SK-N-SH (cell line): ENCODE data around the gene CHRM3. TPM values are rescaled to one million over a fixed set of nuclear protein-coding genes. Genes with fewer than 3 reads are reported as not detected.
A peak's percentile ranks its signal among the peaks of the same experiment; 100 is the strongest.

Experiments
- CTCF ChIA-PET: fragments of 300-600, 350-600 bp; formaldehyde crosslinking; extraction: SDS; loops from one replicate; lab custom pipeline; 2021; lab: Yijun Ruan, JAX
- POLR2A ChIA-PET: fragments of 350-600 bp; sonication (Branson Sonifier 250); formaldehyde crosslinking; extraction: SDS; loops from one replicate; lab custom pipeline; 2020; ENCODE audit warnings: antibody characterized with exemption, inconsistent platforms; lab: Yijun Ruan, JAX
- DNase-seq: peaks from one replicate; pipeline ENCODE4 v3.0.0; 2012
- H2AFZ ChIP-seq: fragments of 200-600 bp; sonication (generic); 2 replicates; pipeline ENCODE4 v1.8.1; 2016; ENCODE audit warnings: antibody characterized with exemption, mild to moderate bottlenecking, low read depth
- H3F3A ChIP-seq: fragments of 200-600 bp; sonication (generic); replicated peaks from 2 replicates; pipeline ENCODE3; 2016; ENCODE audit warnings: antibody characterized with exemption, mild to moderate bottlenecking; ENCODE audit not compliant: insufficient read depth
- H3K27ac ChIP-seq, 2 experiments: fragments of 200-500 bp in 1 of 2; fragments of 200-600 bp in 1 of 2; sonication (Bioruptor generic) in 1 of 2; sonication (generic), shearing (Covaris generic) in 1 of 2; 2 replicates each; pipeline versions ENCODE4 v1.5.1 to v1.6.1; 2014 to 2016; ENCODE audit warnings: low read depth in 2 of 2, inconsistent platforms in 1 of 2, low read length in 1 of 2, mild to moderate bottlenecking in 1 of 2, mixed read lengths in 1 of 2
- H3K27me3 ChIP-seq: fragments of 200-600 bp; sonication (generic), shearing (Covaris generic); 2 replicates; pipeline ENCODE4 v1.6.1; 2016; ENCODE audit warnings: mixed run types; ENCODE audit not compliant: insufficient read depth
- H3K36me3 ChIP-seq, 2 experiments: fragments of 200-500 bp in 1 of 2; fragments of 200-600 bp in 1 of 2; sonication (Bioruptor generic) in 1 of 2; sonication (generic) in 1 of 2; replicated peaks in 1 of 2; 2 replicates each; pipeline versions ENCODE3 to v1.5.1; 2014 to 2016; ENCODE audit warnings: low read length in 1 of 2, mild to moderate bottlenecking in 1 of 2; ENCODE audit not compliant: insufficient read depth in 2 of 2, control insufficient read depth in 1 of 2
- H3K4me1 ChIP-seq, 2 experiments: fragments of 200-500 bp in 1 of 2; fragments of 200-600 bp in 1 of 2; sonication (Bioruptor generic) in 1 of 2; sonication (generic), shearing (Covaris generic) in 1 of 2; 2 replicates each; pipeline versions ENCODE4 v1.5.1 to v1.6.1; 2014 to 2016; ENCODE audit warnings: low read depth in 1 of 2, low read length in 1 of 2, mixed run types in 1 of 2; ENCODE audit not compliant: insufficient read depth in 2 of 2, control insufficient read depth in 1 of 2
- H3K4me2 ChIP-seq: fragments of 200-600 bp; sonication (generic), shearing (Covaris generic); 2 replicates; pipeline ENCODE4 v1.6.1; 2017; ENCODE audit warnings: mixed run types
- H3K4me3 ChIP-seq, 2 experiments: fragments of 200-500 bp in 1 of 2; fragments of 200-600 bp in 1 of 2; sonication (Bioruptor generic) in 1 of 2; sonication (generic), shearing (Covaris generic) in 1 of 2; 2 replicates each; pipeline versions ENCODE4 v1.5.1 to v1.8.1; 2014 to 2016; ENCODE audit warnings: low read depth in 2 of 2, inconsistent platforms in 1 of 2, low read length in 1 of 2, mild to moderate bottlenecking in 1 of 2, mixed read lengths in 1 of 2, moderate library complexity in 1 of 2
- H3K79me2 ChIP-seq: fragments of 200-600 bp; sonication (generic); 2 replicates; pipeline ENCODE4 v1.8.1; 2017; ENCODE audit warnings: mild to moderate bottlenecking; ENCODE audit not compliant: insufficient read depth
- H3K9ac ChIP-seq: fragments of 200-600 bp; sonication (generic); 2 replicates; pipeline ENCODE4 v1.6.1; 2017; ENCODE audit warnings: mixed run types
- H3K9me2 ChIP-seq: fragments of 200-600 bp; sonication (generic); 2 replicates; pipeline ENCODE4 v1.6.1; 2017; ENCODE audit warnings: mixed run types
- H3K9me3 ChIP-seq: fragments of 200-600 bp; sonication (generic); 2 replicates; pipeline ENCODE4 v1.6.1; 2017; ENCODE audit warnings: mixed run types, mild to moderate bottlenecking, moderate library complexity
- H4K20me1 ChIP-seq: fragments of 200-600 bp; sonication (generic); 2 replicates; pipeline ENCODE4 v1.6.1; 2017; ENCODE audit warnings: mild to moderate bottlenecking, mixed run types; ENCODE audit not compliant: insufficient read depth
- ELF1 ChIP-seq: IDR thresholded peaks from 2 replicates; pipeline ENCODE4 v1.4.0; 2012
- EP300 ChIP-seq, 2 experiments: IDR thresholded peaks; 2 replicates each; pipeline versions ENCODE4 v1.4.0 to v1.6.1; 2012; ENCODE audit warnings: borderline replicate concordance in 1 of 2, low read depth in 1 of 2, low read length in 1 of 2
- EZH2phosphoT487 ChIP-seq: fragments of 200-600 bp; sonication (generic); IDR thresholded peaks from 2 replicates; pipeline ENCODE4 v1.6.1; 2017; ENCODE audit warnings: low read depth, mixed run types, mild to moderate bottlenecking, antibody characterized with exemption, moderate library complexity, borderline replicate concordance
- GATA2 ChIP-seq: sonication (generic); formaldehyde crosslinking; IDR thresholded peaks from 2 replicates; pipeline ENCODE4 v1.5.0; 2020; ENCODE audit warnings: mild to moderate bottlenecking, missing genetic modification reagents
- MEF2A ChIP-seq: IDR thresholded peaks from 2 replicates; pipeline ENCODE4 v1.4.0; 2012; ENCODE audit warnings: low read depth, borderline replicate concordance
- MXI1 ChIP-seq: IDR thresholded peaks from 2 replicates; pipeline ENCODE4 v1.6.1; 2012; ENCODE audit warnings: mild to moderate bottlenecking, low read depth, low read length, improper control_type of control experiment
- NFIC ChIP-seq: IDR thresholded peaks from 2 replicates; pipeline ENCODE4 v1.4.0; 2012; ENCODE audit warnings: borderline replicate concordance
- TCF12 ChIP-seq: IDR thresholded peaks from 2 replicates; pipeline ENCODE4 v1.4.0; 2012
- USF2 ChIP-seq: fragments of 150-350 bp; IDR thresholded peaks from 2 replicates; pipeline ENCODE4 v1.6.1; 2017; ENCODE audit warnings: antibody characterized with exemption, low read length, low read depth, borderline replicate concordance
- WGBS: methylation state at CpG from one replicate; pipeline ENCODE4 v1.1.6; 2017; ENCODE audit warnings: low lambda C conversion rate; 5-methylcytosine and 5-hydroxymethylcytosine counted together
- polyA plus RNA-seq, 3 experiments: library from polyadenylated mRNA; depleted of rRNA; stranded (reverse); fragments of >200 nt; gene quantifications; 2 replicates each; pipeline ENCODE4 v1.2.3, GENCODE V29; 2012

Gene CHRM3
- polyA plus RNA-seq, 1 of the 3 experiments (the other 2 are of a cell fraction): 0.07 TPM

GRCh38 chr1:239389703-239390102 is 3.3 kb downstream of the CHRM3 start:
- Histone ChIP-seq H4K20me1 (no peaks in the 10 kb centered on the region), H3K9me2 (no peaks in the 10 kb centered on the region), H3K4me2 (no peak overlapping the region), H3K4me3 (peak overlapping the region in 1 of 2 experiments; percentile 49; a peak in 2 of 4 replicates), H3K27ac (peak overlapping the region in 1 of 2 experiments; percentile 89; a peak in 2 of 4 replicates), H3K9me3 (no peaks in the 10 kb centered on the region), H3F3A (no peaks in the 10 kb centered on the region), H3K36me3 (no peaks in the 10 kb centered on the region), H3K4me1 (peaks cover 0 to 27% of the 10 kb centered on the region in 2 experiments; a peak in 2 of 4 replicates), H2AFZ (no peak overlapping the region), H3K9ac (no peak overlapping the region), H3K27me3 (peaks cover 30% of the 10 kb centered on the region), H3K79me2 (no peaks in the 10 kb centered on the region)
- DNase-seq: peak; percentile 17
- POLR2A ChIA-PET: no interaction called here
- WGBS: 13% methylated on average over 3 of the region's 3 CpGs
- TF ChIP-seq MXI1: 0 out of 2 replicates have a peak, but pooled peaks have one; percentile 17
- TF ChIP-seq NFIC: no peak
- CTCF ChIA-PET: interaction anchor here (1.2 kb wide), 1 partner anchor 437 kb away, joined by 4 read pairs; no protein-coding TSS in a partner anchor

GRCh38 chr1:239392271-239392670 is 5.9 kb downstream of the CHRM3 start:
- H3K4me1 ChIP-seq: peaks cover 0 to 27% of the 10 kb centered on the region in 2 experiments; a peak in 1 of 4 replicates
- H4K20me1 ChIP-seq: no peaks in the 10 kb centered on the region
- no peak overlapping the region for H3K4me3 ChIP-seq
- H3K9me3 ChIP-seq: no peaks in the 10 kb centered on the region
- no peak overlapping the region for H2AFZ ChIP-seq
- no peaks in the 10 kb centered on the region for H3F3A ChIP-seq
- H3K79me2 ChIP-seq: no peaks in the 10 kb centered on the region
- DNase-seq: no peak
- no peaks in the 10 kb centered on the region for H3K36me3 ChIP-seq
- peak overlapping the region in 1 of 2 experiments; percentile 53; a peak in 1 of 4 replicates for H3K27ac ChIP-seq
- POLR2A ChIA-PET: interaction anchor here (0.9 kb wide), 1 partner anchor 150 kb away, joined by 3 read pairs; no protein-coding TSS in a partner anchor
- 72% methylated on average over 3 of the region's 3 CpGs for WGBS
- H3K9ac ChIP-seq: no peak overlapping the region
- no peak for TF ChIP-seq ELF1
- TF ChIP-seq USF2: no peak
- TF ChIP-seq TCF12: no peak
- no peak for TF ChIP-seq MEF2A
- CTCF ChIA-PET: interaction anchor here (0.6 to 1.3 kb wide), 4 partner anchors 13 to 1541 kb away, joined by 3 to 4 read pairs (median 3); no protein-coding TSS in a partner anchor
- H3K9me2 ChIP-seq: no peaks in the 10 kb centered on the region
- peaks cover 14% of the 10 kb centered on the region for H3K27me3 ChIP-seq
- H3K4me2 ChIP-seq: no peak overlapping the region

- H3K9me3 ChIP-seq: no peaks in the 10 kb centered on the region
- H3K36me3 ChIP-seq: no peaks in the 10 kb centered on the region
- TF ChIP-seq EZH2phosphoT487 (no peak), GATA2 (CRISPR knock-in tag) (no peak), EP300 (IDR thresholded peaks at IDR 0.05; ENCODE audit: borderline replicate concordance in 1 of 2, low read depth in 1 of 2, low read length in 1 of 2) (no peak)
- no peaks in the 10 kb centered on the region for H3K27me3 ChIP-seq
- peaks cover 0 to 27% of the 10 kb centered on the region in 2 experiments; a peak in 1 of 4 replicates for H3K4me1 ChIP-seq
- DNase-seq: no peak
- no peak overlapping the region for H3K9ac ChIP-seq
- no peak overlapping the region for H2AFZ ChIP-seq
- H3K4me2 ChIP-seq: no peak overlapping the region
- no peaks in the 10 kb centered on the region for H4K20me1 ChIP-seq
- ChIA-PET CTCF (interaction anchor here (1.3 kb wide), 1 partner anchor 11 kb away, joined by 3 read pairs; no protein-coding TSS in a partner anchor), POLR2A (no interaction called here)
- H3K79me2 ChIP-seq: no peaks in the 10 kb centered on the region
- no peaks in the 10 kb centered on the region for H3K9me2 ChIP-seq
- H3K27ac ChIP-seq: peak overlapping the region in 1 of 2 experiments; percentile 12; a peak in 1 of 4 replicates
- H3K4me3 ChIP-seq: no peak overlapping the region
- H3F3A ChIP-seq: no peaks in the 10 kb centered on the region
- 34% methylated on average over 2 of the region's 2 CpGs for WGBS
Observed at GRCh38 chr1:239394107-239394506, 7.7 kb downstream of the CHRM3 start.
